Endothelial cell of umbilical vein (primary cell): ENCODE measurements around the gene FRMD4A. TPM values are rescaled to one million over a fixed set of nuclear protein-coding genes. Genes with fewer than 3 reads are reported as not detected.

Experiments
- BruUV-seq: library from RNA; stranded (reverse); fragments of 400-500 nt; replicated peaks from 2 replicates; lab custom pipeline; 2021; lab: Mats Ljungman, UMichigan
- CTCF ChIA-PET: fragments of 300-600, 350-600 bp; sonication (Branson Sonifier 250); formaldehyde crosslinking; loops from one replicate; lab custom pipeline; 2021; ENCODE audit warnings: antibody characterized with exemption, inconsistent platforms; lab: Charles Lee
- POLR2A ChIA-PET: fragments of 300-600, 350-600 bp; sonication (Branson Sonifier 250); formaldehyde crosslinking; loops from one replicate; lab custom pipeline; 2021; ENCODE audit warnings: antibody characterized with exemption, inconsistent platforms; lab: Charles Lee
- DNase-seq: peaks from one replicate; pipeline ENCODE4 v3.0.0-alpha.2; 2011; ENCODE audit warnings: low read depth, low spot score
- FAIRE-seq: peaks from 2 replicates; lab custom pipeline; 2011; peaks lifted over from hg19 to GRCh38; lab: Jason Lieb, UNC
- H2AFZ ChIP-seq: 2 replicates; pipeline ENCODE4 v1.6.0; 2012; ENCODE audit warnings: low read depth, low read length, control low read depth, inconsistent platforms
- H3K27ac ChIP-seq: 2 replicates; pipeline ENCODE4 v1.5.1; 2011; ENCODE audit warnings: low read depth, mild to moderate bottlenecking, control low read depth, low read length, moderate library complexity; ENCODE audit not compliant: insufficient read depth
- H3K27me3 ChIP-seq, 2 experiments: 2 replicates each; pipeline versions ENCODE4 v1.6.0 to v1.6.1; 2011; ENCODE audit warnings: low read length in 2 of 2, mixed read lengths in 1 of 2; ENCODE audit not compliant: control insufficient read depth in 2 of 2, insufficient read depth in 2 of 2
- H3K36me3 ChIP-seq, 2 experiments: 2 replicates in 1 of 2; 3 replicates in 1 of 2; pipeline ENCODE4 v1.5.1; 2011; ENCODE audit warnings: low read length in 2 of 2, mild to moderate bottlenecking in 1 of 2, moderate library complexity in 1 of 2; ENCODE audit not compliant: control insufficient read depth in 2 of 2, insufficient read depth in 2 of 2; ENCODE audit errors: extremely low read depth in 1 of 2
- H3K4me1 ChIP-seq: 3 replicates; pipeline ENCODE4 v1.5.1; 2011; ENCODE audit warnings: mild to moderate bottlenecking, low read length; ENCODE audit not compliant: control insufficient read depth, insufficient read depth; ENCODE audit errors: extremely low read depth
- H3K4me2 ChIP-seq: 2 replicates; pipeline ENCODE4 v1.6.1; 2011; ENCODE audit warnings: low read length, control low read depth, mixed read lengths; ENCODE audit not compliant: insufficient read depth
- H3K4me3 ChIP-seq, 3 experiments: fragments of 200-600 bp in 1 of 3; sonication (generic), shearing (Covaris generic) in 1 of 3; replicated peaks in 1 of 3; 2 replicates each; pipeline ENCODE4 v1.5.1; 2011 to 2016; ENCODE audit warnings: control low read depth in 3 of 3, low read length in 3 of 3, mild to moderate bottlenecking in 2 of 3, inconsistent platforms in 1 of 3, low read depth in 1 of 3, moderate library complexity in 1 of 3; ENCODE audit not compliant: insufficient read depth in 1 of 3
- H3K79me2 ChIP-seq: 2 replicates; pipeline ENCODE4 v1.6.0; 2012; ENCODE audit warnings: low read length, inconsistent platforms; ENCODE audit not compliant: control insufficient read depth, insufficient read depth
- H3K9ac ChIP-seq: replicated peaks from 2 replicates; pipeline ENCODE3; 2011; ENCODE audit warnings: low read length, control low read depth; ENCODE audit not compliant: insufficient read depth; ENCODE audit errors: extremely low read depth
- H3K9me1 ChIP-seq: replicated peaks from 3 replicates; pipeline ENCODE4 v1.6.0; 2011; ENCODE audit warnings: mild to moderate bottlenecking, low read length; ENCODE audit not compliant: control insufficient read depth, insufficient read depth; ENCODE audit errors: extremely low read depth
- H3K9me3 ChIP-seq: replicated peaks from 2 replicates; pipeline ENCODE4 v1.5.1; 2012; ENCODE audit warnings: low read length, inconsistent platforms; ENCODE audit not compliant: control insufficient read depth, insufficient read depth
- H4K20me1 ChIP-seq: replicated peaks from 2 replicates; pipeline ENCODE3; 2011; ENCODE audit warnings: mild to moderate bottlenecking, low read length; ENCODE audit not compliant: control insufficient read depth, insufficient read depth; ENCODE audit errors: extremely low read depth
- EZH2 ChIP-seq: IDR thresholded peaks from 2 replicates; pipeline ENCODE4 v1.6.1; 2012; ENCODE audit warnings: borderline replicate concordance, low read depth, mild to moderate bottlenecking, moderate library complexity, low read length, inconsistent platforms; ENCODE audit not compliant: severe bottlenecking
- FOS ChIP-seq: IDR thresholded peaks from 2 replicates; pipeline ENCODE4 v1.6.1; 2011; ENCODE audit warnings: mild to moderate bottlenecking, low read length, moderate library complexity, borderline replicate concordance; ENCODE audit not compliant: insufficient read depth
- GATA2 ChIP-seq: IDR thresholded peaks from 2 replicates; pipeline ENCODE4 v1.7.0; 2011; ENCODE audit warnings: low read depth, mild to moderate bottlenecking, moderate library complexity, mixed read lengths, low read length; ENCODE audit not compliant: insufficient read length, insufficient read depth
- JUN ChIP-seq: IDR thresholded peaks from 2 replicates; pipeline ENCODE4 v1.6.1; 2011; ENCODE audit warnings: borderline replicate concordance, low read depth; ENCODE audit not compliant: insufficient read length, insufficient read depth
- MYC ChIP-seq: IDR thresholded peaks from one replicate; pipeline ENCODE4 v1.6.1; 2011; ENCODE audit warnings: mild to moderate bottlenecking, low read depth, low read length
- POLR2A ChIP-seq: IDR thresholded peaks from 2 replicates; pipeline ENCODE4 v1.6.1; 2012; ENCODE audit warnings: low read depth, mild to moderate bottlenecking, control low read depth, low read length
- POLR2AphosphoS5 ChIP-seq: IDR thresholded peaks from 2 replicates; pipeline ENCODE4 v1.6.1; 2012; ENCODE audit warnings: low read depth, mild to moderate bottlenecking, control low read depth, low read length, moderate library complexity; ENCODE audit not compliant: insufficient read depth
- dilution Hi-C: fragments of 300-500 bp; cut with MboI; formaldehyde crosslinking; loops from one replicate; pipeline ENCODE4 v1.15.0; 2019; ENCODE audit warnings: low sequenced_read_pairs; ENCODE audit not compliant: extremely low pct_ligation_motif_present
- intact Hi-C: fragments of 100-400 bp; cut with micrococcal nuclease; formaldehyde crosslinking; loops from one replicate; pipeline ENCODE4 v1.10.0; 2022
- polyA plus RNA-seq, 4 experiments: library from polyadenylated mRNA; depleted of rRNA in 3 of 4; stranded (reverse) in 3 of 4; unstranded in 1 of 4; fragments of >200 nt; gene quantifications; 2 replicates each; pipeline versions ENCODE4 v1.2.1 to v1.2.3, GENCODE V29; 2011 to 2012; ENCODE audit warnings: missing spikeins in 1 of 4
- total RNA-seq: library from RNA; stranded (reverse); gene quantifications from 2 replicates; pipeline ENCODE4 v1.2.3, GENCODE V29; 2021
- TF ChIP-seq, protein P1 (sequence below): IDR thresholded peaks from 2 replicates; pipeline ENCODE4 v1.6.1; 2011; ENCODE audit not compliant: insufficient read depth, insufficient read length
- TF ChIP-seq, protein P2 (sequence below), 2 donors: IDR thresholded peaks; 1 replicate in 1 of 2; 2 replicates in 1 of 2; pipeline ENCODE4 v1.5.1; 2011; ENCODE audit warnings: low read length in 2 of 2, mild to moderate bottlenecking in 2 of 2, moderate library complexity in 2 of 2, control low read depth in 1 of 2, inconsistent platforms in 1 of 2, low read depth in 1 of 2; ENCODE audit not compliant: insufficient read depth in 1 of 2; ENCODE audit errors: extremely low read depth in 1 of 2

Gene FRMD4A
- total and polyA plus RNA-seq, 2 donors (not counting 3 experiments of a cell fraction or from before 2014, with no cell fraction given) = 123 to 148 TPM

DNA sequence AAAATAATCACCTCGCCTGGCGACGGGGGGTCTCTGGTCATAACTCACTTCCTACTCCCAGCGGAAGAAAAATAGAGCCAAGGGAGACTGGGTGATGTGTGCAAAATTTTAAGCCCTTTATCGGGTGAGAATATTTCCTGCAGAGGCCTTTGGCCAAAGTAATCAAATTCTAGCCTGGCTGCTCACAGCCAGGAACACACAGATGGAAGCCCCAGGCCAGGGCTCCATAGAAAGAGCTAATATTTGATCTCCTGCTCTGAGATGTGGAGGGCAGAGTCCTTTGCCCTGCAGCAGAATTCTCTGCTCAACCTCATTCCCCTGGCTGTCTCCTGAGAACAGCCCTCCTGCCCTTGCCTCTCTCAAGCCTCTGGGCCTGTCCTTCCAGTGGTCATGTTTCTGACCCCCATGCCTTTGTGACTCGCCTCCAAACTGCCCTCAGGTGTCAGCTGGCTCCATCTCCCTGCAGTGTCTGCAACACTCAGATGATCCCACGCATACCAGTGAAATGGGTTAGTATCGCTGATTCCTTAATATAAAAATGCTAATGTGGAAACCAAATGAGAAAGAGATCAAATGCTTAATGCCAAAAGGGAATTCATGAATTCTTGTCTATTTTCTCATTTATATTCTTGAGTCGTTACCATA, 34.5 kb downstream of the FRMD4A start:
- FAIRE-seq (no peak), DNase-seq (peak; percentile 47)
- Histone ChIP-seq H3K79me2 (no peaks in the 10 kb centered on the region), H3K4me1 (no peaks in the 10 kb centered on the region), H2AFZ (no peak overlapping the region), H3K9ac (no peak overlapping the region), H3K27me3 (peaks cover 8 to 19% of the 10 kb centered on the region in 2 experiments), H3K4me3 (no peak overlapping the region), H3K9me1 (no peaks in the 10 kb centered on the region), H4K20me1 (no peaks in the 10 kb centered on the region), H3K27ac (no peak overlapping the region), H3K4me2 (no peak overlapping the region), H3K36me3 (no peaks in the 10 kb centered on the region), H3K9me3 (no peaks in the 10 kb centered on the region)
- TF ChIP-seq EZH2 = no peak
- no peak for TF ChIP-seq JUN
- TF ChIP-seq GATA2 = no peak
- no peak for TF ChIP-seq POLR2AphosphoS5
- TF ChIP-seq MYC = no peak
- TF ChIP-seq POLR2A = no peak
- TF ChIP-seq, protein P1, sequence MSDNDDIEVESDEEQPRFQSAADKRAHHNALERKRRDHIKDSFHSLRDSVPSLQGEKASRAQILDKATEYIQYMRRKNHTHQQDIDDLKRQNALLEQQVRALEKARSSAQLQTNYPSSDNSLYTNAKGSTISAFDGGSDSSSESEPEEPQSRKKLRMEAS = no peak
- TF ChIP-seq, protein P2, sequence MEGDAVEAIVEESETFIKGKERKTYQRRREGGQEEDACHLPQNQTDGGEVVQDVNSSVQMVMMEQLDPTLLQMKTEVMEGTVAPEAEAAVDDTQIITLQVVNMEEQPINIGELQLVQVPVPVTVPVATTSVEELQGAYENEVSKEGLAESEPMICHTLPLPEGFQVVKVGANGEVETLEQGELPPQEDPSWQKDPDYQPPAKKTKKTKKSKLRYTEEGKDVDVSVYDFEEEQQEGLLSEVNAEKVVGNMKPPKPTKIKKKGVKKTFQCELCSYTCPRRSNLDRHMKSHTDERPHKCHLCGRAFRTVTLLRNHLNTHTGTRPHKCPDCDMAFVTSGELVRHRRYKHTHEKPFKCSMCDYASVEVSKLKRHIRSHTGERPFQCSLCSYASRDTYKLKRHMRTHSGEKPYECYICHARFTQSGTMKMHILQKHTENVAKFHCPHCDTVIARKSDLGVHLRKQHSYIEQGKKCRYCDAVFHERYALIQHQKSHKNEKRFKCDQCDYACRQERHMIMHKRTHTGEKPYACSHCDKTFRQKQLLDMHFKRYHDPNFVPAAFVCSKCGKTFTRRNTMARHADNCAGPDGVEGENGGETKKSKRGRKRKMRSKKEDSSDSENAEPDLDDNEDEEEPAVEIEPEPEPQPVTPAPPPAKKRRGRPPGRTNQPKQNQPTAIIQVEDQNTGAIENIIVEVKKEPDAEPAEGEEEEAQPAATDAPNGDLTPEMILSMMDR (IDR thresholded peaks at IDR 0.05; ENCODE audit: extremely low read depth in 1 of 2, insufficient read depth in 1 of 2, low read depth in 1 of 2, low read length in 2 of 2) = no peak
- no peak for TF ChIP-seq FOS
- CTCF ChIA-PET = no interaction called here
- BruUV-seq = no TSS peak
- dilution Hi-C loops (no loop called here), intact Hi-C loops (no loop called here)
- POLR2A ChIA-PET = no interaction called here
